Measurements from ENCODE around the gene PCNA.
"Not testable (repeated sequence)": the region's sequence is repeated elsewhere in the genome, so short reads cannot be mapped to it uniquely, and the experiment has no call there.

PCNA gene

GRCh38 chr20:5095931-5096330 is 23.8 kb downstream of the PCNA start:
- no peak for DNase-seq

- no peak for DNase-seq
Observed at GRCh38 chr20:5095454-5095853, 24.3 kb downstream of the PCNA start.

- DNase-seq, result no peak
Observed at GRCh38 chr20:5092765-5093339, 26.9 kb downstream of the PCNA start.

GRCh38 chr20:5091902-5092301 is 27.9 kb downstream of the PCNA start:
- no peak for DNase-seq

- DNase-seq, result no peak
Observed at GRCh38 chr20:5090191-5090590, 29.6 kb downstream of the PCNA start.

GRCh38 chr20:5088688-5089087 is 31.1 kb downstream of the PCNA start:
- no peak for DNase-seq

- no peak for DNase-seq
Observed at GRCh38 chr20:5085380-5085779, 34.4 kb downstream of the PCNA start.

GRCh38 chr20:5080384-5080877 is 39.3 kb downstream of the PCNA start:
- DNase-seq, result peak; percentile 9

GRCh38 chr20:5078399-5078958 is 41.3 kb downstream of the PCNA start:
- DNase-seq, result peak; percentile 81

GRCh38 chr20:5077761-5078387 is 41.9 kb downstream of the PCNA start:
- peak; percentile 8 for DNase-seq

GRCh38 chr20:5076913-5077312 is 42.8 kb downstream of the PCNA start:
- not testable (repeated sequence) for DNase-seq

- no peak for DNase-seq
Observed at GRCh38 chr20:5074232-5074674, 45.5 kb downstream of the PCNA start.

GRCh38 chr20:5073660-5074231 is 46.0 kb downstream of the PCNA start:
- DNase-seq, result no peak

GRCh38 chr20:5072756-5073659 is 46.8 kb downstream of the PCNA start:
- no peak for DNase-seq

- not testable (repeated sequence) for DNase-seq
Observed at GRCh38 chr20:5071942-5072341, 47.8 kb downstream of the PCNA start.

GRCh38 chr20:5070570-5070969 is 49.2 kb downstream of the PCNA start:
- DNase-seq, result no peak

- DNase-seq, result no peak
Observed at GRCh38 chr20:5070081-5070480, 49.7 kb downstream of the PCNA start.

- DNase-seq, result no peak
Observed at GRCh38 chr20:5069141-5069806, 50.5 kb downstream of the PCNA start.

GRCh38 chr20:5067877-5068645 is 51.7 kb downstream of the PCNA start:
- DNase-seq, result no peak

- DNase-seq, result no peak
Observed at GRCh38 chr20:5065879-5066383, 53.8 kb downstream of the PCNA start.

GRCh38 chr20:5065166-5065878 is 54.4 kb downstream of the PCNA start:
- no peak for DNase-seq

Measured in activated naive CD4-positive, alpha-beta T cell treated with Interleukin-2 at 50 U/mL for 16 hours (primary cell).